ENCODE measurements around the gene TOX2.

The TOX2 gene

DNA sequence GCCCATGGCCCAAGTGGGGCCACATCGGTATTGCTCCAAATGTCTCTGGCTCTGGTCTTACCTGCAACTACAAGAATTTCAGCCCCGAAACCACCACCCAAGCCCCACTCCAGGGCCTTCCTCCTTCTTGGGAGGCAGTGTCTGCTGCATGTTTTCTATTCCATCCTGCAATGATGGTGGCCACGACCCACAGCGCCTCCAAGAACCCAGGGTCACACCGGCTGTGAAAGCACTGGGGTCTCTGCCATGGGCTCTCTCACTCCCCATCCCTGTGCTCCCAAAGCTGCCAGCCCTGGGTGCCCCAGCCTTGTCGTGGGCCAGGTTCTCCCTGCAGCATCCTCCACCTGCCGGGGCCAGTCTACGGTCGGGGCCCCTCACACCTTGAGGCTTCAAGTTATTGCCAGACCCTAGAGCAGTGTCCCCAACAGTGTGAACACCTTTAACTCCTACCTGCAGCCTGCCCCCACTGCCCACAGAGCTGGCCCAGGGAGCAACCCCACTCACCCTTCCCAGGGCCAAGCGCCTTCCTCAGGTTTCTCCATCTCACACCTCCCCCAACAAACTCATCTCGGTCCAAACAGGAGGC is 157.0 kb downstream of the TOX2 start:
- TF ChIP-seq ZNF514 (tag by site-specific recombination; IDR thresholded peaks at IDR 0.05) (no peak), ZNF501 (tag by site-specific recombination; IDR thresholded peaks at IDR 0.05) (no peak), ZNF394 (tag by site-specific recombination; IDR thresholded peaks at IDR 0.05; ENCODE audit: borderline replicate concordance) (no peak)
- Histone ChIP-seq H3K4me3 (ENCODE audit: low read depth, low read length) (no peak overlapping the region), H3K36me3 (ENCODE audit: control insufficient read depth in 2 of 2, insufficient read depth in 1 of 2, low read length in 2 of 2) (no peaks in the 10 kb centered on the region), H3K4me1 (ENCODE audit: control insufficient read depth, insufficient read depth, low read length) (no peaks in the 10 kb centered on the region), H3K27ac (ENCODE audit: extremely low read depth, low read depth, low read length) (no peak overlapping the region), H3K9me3 (ENCODE audit: control insufficient read depth, insufficient read depth, low read depth, low read length) (no peaks in the 10 kb centered on the region)
- ChIA-PET POLR2A (no interaction called here), CTCF (interaction anchor here (0.7 kb wide), 1 partner anchor 621 kb away, joined by 3 read pairs; no protein-coding TSS in a partner anchor)

DNA sequence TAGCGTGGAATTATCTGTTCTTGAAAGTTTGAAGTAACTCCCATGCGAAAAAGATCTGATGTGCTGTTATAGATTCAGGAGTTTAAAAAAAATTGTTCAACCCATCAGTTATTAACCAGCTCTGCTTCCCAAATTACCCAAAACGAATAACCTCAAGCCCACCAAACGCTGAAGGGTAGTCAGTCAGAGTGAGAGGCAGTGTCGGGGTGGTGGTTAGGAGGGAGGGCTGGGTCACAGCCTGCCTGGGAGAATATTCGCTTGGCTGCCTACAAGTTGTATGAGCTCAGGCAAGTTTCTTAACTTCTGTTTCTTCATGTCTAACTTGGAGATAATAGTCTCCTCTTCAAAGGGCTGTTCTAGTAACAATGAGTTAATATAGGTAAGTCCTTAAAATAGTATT is 157.7 kb downstream of the TOX2 start:
- TF ChIP-seq HOXD13 (CRISPR knock-in tag; IDR thresholded peaks at IDR 0.05; ENCODE audit: borderline replicate concordance) (no peak), IKZF3 (tag by site-specific recombination; IDR thresholded peaks at IDR 0.05) (no peak), ZNF660 (tag by site-specific recombination; IDR thresholded peaks at IDR 0.05) (no peak), GLIS1 (tag by site-specific recombination; IDR thresholded peaks at IDR 0.05) (no peak), KLF16 (tag by site-specific recombination; IDR thresholded peaks at IDR 0.05) (no peak), KLF9 (tag by site-specific recombination; IDR thresholded peaks at IDR 0.05; ENCODE audit: low read depth) (no peak), SALL2 (tag by site-specific recombination; IDR thresholded peaks at IDR 0.05; ENCODE audit: borderline replicate concordance) (no peak), ZNF791 (tag by site-specific recombination; IDR thresholded peaks at IDR 0.05) (no peak), ZNF426 (tag by site-specific recombination; IDR thresholded peaks at IDR 0.05) (no peak), SP3 (tag by site-specific recombination; IDR thresholded peaks at IDR 0.05) (no peak), ZNF335 (tag by site-specific recombination; conservative IDR thresholded peaks at IDR 0.05) (no peak), ZFHX2 (tag by site-specific recombination; conservative IDR thresholded peaks at IDR 0.05) (no peak), ZNF707 (tag by site-specific recombination; IDR thresholded peaks at IDR 0.05) (no peak), ZNF48 (tag by site-specific recombination; IDR thresholded peaks at IDR 0.05) (no peak), ZNF302 (tag by site-specific recombination; IDR thresholded peaks at IDR 0.05; ENCODE audit: low read depth) (no peak), ZBTB17 (tag by site-specific recombination; IDR thresholded peaks at IDR 0.05) (no peak)
- TF ChIP-seq, protein P1, sequence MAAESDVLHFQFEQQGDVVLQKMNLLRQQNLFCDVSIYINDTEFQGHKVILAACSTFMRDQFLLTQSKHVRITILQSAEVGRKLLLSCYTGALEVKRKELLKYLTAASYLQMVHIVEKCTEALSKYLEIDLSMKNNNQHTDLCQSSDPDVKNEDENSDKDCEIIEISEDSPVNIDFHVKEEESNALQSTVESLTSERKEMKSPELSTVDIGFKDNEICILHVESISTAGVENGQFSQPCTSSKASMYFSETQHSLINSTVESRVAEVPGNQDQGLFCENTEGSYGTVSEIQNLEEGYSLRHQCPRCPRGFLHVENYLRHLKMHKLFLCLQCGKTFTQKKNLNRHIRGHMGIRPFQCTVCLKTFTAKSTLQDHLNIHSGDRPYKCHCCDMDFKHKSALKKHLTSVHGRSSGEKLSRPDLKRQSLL (tag by site-specific recombination; IDR thresholded peaks at IDR 0.05) = no peak
- TF ChIP-seq, protein P2, sequence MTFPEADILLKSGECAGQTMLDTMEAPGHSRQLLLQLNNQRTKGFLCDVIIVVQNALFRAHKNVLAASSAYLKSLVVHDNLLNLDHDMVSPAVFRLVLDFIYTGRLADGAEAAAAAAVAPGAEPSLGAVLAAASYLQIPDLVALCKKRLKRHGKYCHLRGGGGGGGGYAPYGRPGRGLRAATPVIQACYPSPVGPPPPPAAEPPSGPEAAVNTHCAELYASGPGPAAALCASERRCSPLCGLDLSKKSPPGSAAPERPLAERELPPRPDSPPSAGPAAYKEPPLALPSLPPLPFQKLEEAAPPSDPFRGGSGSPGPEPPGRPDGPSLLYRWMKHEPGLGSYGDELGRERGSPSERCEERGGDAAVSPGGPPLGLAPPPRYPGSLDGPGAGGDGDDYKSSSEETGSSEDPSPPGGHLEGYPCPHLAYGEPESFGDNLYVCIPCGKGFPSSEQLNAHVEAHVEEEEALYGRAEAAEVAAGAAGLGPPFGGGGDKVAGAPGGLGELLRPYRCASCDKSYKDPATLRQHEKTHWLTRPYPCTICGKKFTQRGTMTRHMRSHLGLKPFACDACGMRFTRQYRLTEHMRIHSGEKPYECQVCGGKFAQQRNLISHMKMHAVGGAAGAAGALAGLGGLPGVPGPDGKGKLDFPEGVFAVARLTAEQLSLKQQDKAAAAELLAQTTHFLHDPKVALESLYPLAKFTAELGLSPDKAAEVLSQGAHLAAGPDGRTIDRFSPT (tag by site-specific recombination; IDR thresholded peaks at IDR 0.05) = no peak
- TF ChIP-seq, protein P3, sequence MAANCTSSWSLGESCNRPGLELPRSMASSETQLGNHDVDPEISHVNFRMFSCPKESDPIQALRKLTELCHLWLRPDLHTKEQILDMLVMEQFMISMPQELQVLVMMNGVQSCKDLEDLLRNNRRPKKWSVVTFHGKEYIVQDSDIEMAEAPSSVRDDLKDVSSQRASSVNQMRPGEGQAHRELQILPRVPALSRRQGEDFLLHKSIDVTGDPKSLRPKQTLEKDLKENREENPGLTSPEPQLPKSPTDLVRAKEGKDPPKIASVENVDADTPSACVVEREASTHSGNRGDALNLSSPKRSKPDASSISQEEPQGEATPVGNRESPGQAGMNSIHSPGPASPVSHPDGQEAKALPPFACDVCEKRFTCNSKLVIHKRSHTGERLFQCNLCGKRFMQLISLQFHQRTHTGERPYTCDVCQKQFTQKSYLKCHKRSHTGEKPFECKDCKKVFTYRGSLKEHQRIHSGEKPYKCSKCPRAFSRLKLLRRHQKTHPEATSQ (tag by site-specific recombination; IDR thresholded peaks at IDR 0.05) = no peak
- ChIA-PET CTCF (no interaction called here), POLR2A (no interaction called here)
- H3K27ac ChIP-seq (ENCODE audit: extremely low read depth, low read depth, low read length) = no peak overlapping the region
- H3K4me1 ChIP-seq (ENCODE audit: control insufficient read depth, insufficient read depth, low read length) = no peaks in the 10 kb centered on the region
- H3K9me3 ChIP-seq (ENCODE audit: control insufficient read depth, insufficient read depth, low read depth, low read length) = no peaks in the 10 kb centered on the region
- no peaks in the 10 kb centered on the region for H3K36me3 ChIP-seq (ENCODE audit: control insufficient read depth in 2 of 2, insufficient read depth in 1 of 2, low read length in 2 of 2)
- no peak overlapping the region for H3K4me3 ChIP-seq (ENCODE audit: low read depth, low read length)

Measured in HEK293 (cell line).